NCI-H1417 treated with DMSO at 0.1 percent for 48 hours (cell line): ENCODE measurements around the gene LDB2.

Experiments
- DNase-seq: peaks from one replicate; lab custom pipeline; 2025; lab: John Stamatoyannopoulos, UW

The LDB2 gene

GRCh38 chr4:16483540-16483939 lies 414.9 kb downstream of the LDB2 start:
- DNase-seq: no peak

- DNase-seq: no peak
These were observed 418.4 kb downstream of the LDB2 start for GRCh38 chr4:16480011-16480410.

GRCh38 chr4:16472537-16472936 lies 425.9 kb downstream of the LDB2 start:
- no peak for DNase-seq

GRCh38 chr4:16467061-16467460 lies 431.4 kb downstream of the LDB2 start:
- no peak for DNase-seq

GRCh38 chr4:16466581-16466980 lies 431.9 kb downstream of the LDB2 start:
- no peak for DNase-seq

- no peak for DNase-seq
These were observed 433.8 kb downstream of the LDB2 start for GRCh38 chr4:16464651-16465050.

- DNase-seq: no peak
These were observed 435.8 kb downstream of the LDB2 start for GRCh38 chr4:16462656-16463055.

- DNase-seq: no peak
These were observed 437.1 kb downstream of the LDB2 start for GRCh38 chr4:16461362-16461761.

- no peak for DNase-seq
These were observed 440.5 kb downstream of the LDB2 start for GRCh38 chr4:16457944-16458343.
